Measurements from ENCODE around the gene PLBD2. TPM values are rescaled to one million over a fixed set of nuclear protein-coding genes. Genes with fewer than 3 reads are reported as not detected.
A peak's percentile ranks its signal among the peaks of the same experiment; 100 is the strongest.

Gene PLBD2, protein sequence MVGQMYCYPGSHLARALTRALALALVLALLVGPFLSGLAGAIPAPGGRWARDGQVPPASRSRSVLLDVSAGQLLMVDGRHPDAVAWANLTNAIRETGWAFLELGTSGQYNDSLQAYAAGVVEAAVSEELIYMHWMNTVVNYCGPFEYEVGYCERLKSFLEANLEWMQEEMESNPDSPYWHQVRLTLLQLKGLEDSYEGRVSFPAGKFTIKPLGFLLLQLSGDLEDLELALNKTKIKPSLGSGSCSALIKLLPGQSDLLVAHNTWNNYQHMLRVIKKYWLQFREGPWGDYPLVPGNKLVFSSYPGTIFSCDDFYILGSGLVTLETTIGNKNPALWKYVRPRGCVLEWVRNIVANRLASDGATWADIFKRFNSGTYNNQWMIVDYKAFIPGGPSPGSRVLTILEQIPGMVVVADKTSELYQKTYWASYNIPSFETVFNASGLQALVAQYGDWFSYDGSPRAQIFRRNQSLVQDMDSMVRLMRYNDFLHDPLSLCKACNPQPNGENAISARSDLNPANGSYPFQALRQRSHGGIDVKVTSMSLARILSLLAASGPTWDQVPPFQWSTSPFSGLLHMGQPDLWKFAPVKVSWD
- 28.2 and 35.5 TPM in 2 replicates for total RNA-seq
- 11.7 and 11.9 TPM in 2 replicates for polyA plus RNA-seq
- polyA plus RNA-seq (2012) = 48.5 and 61.6 TPM in 2 replicates
- polyA minus RNA-seq (ENCODE audit: low replicate concordance) = 72.0 and 104 TPM in 2 replicates

DNA sequence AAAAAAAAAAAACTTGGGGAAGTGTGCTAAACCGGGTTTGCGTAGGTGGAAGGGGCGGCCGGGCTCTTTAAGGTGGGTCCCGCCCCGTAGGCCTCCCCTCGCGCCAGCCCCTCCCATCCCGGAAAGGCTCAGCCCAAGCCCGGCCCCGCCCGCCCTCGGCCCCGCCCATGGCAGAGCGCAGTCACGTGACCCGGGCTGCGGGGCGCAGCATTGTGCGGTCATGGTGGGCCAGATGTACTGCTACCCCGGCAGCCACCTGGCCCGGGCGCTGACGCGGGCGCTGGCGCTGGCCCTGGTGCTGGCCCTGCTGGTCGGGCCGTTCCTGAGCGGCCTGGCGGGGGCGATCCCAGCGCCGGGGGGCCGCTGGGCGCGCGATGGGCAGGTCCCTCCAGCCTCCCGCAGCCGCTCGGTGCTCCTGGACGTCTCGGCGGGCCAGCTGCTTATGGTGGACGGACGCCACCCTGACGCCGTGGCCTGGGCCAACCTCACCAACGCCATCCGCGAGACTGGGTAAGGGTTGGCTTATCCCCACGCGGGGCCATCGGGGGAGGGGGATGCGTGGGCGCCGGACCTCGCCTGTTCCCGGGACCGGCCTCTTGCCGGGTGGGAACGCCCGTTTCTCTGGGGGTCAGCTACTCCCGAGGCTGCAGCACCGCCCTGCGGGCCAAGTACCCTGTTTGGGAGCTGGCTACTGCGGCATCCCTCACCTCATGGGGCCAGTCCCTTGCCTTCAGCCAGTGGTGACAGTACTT lies at the start of gene PLBD2:
TSS of gene PLBD2 (plus strand) at position 207 of the 752 bp plus-strand sequence. CDS start at position 221, 14 bp downstream.
- TF ChIP-seq EZH2 (IDR thresholded peaks at IDR 0.05; ENCODE audit: low read length, missing control alignments) = no peak
- TF ChIP-seq, protein P1, sequence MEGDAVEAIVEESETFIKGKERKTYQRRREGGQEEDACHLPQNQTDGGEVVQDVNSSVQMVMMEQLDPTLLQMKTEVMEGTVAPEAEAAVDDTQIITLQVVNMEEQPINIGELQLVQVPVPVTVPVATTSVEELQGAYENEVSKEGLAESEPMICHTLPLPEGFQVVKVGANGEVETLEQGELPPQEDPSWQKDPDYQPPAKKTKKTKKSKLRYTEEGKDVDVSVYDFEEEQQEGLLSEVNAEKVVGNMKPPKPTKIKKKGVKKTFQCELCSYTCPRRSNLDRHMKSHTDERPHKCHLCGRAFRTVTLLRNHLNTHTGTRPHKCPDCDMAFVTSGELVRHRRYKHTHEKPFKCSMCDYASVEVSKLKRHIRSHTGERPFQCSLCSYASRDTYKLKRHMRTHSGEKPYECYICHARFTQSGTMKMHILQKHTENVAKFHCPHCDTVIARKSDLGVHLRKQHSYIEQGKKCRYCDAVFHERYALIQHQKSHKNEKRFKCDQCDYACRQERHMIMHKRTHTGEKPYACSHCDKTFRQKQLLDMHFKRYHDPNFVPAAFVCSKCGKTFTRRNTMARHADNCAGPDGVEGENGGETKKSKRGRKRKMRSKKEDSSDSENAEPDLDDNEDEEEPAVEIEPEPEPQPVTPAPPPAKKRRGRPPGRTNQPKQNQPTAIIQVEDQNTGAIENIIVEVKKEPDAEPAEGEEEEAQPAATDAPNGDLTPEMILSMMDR (conservative IDR thresholded peaks at IDR 0.05 in 1 of 2, IDR thresholded peaks at IDR 0.05 in 1 of 2; ENCODE audit: low read depth in 1 of 2, low read length in 2 of 2) = no peak
- Histone ChIP-seq H3K27ac (ENCODE audit: insufficient read depth, low read length) (peak within 1 kb of the TSS; percentile 57), H3K9me3 (ENCODE audit: control insufficient read depth, insufficient read depth, low read depth, low read length) (no peaks in the 10 kb centered on the region), H4K20me1 (ENCODE audit: control insufficient read depth, extremely low read depth, insufficient read depth, low read length) (no peaks in the 10 kb centered on the region), H3K79me2 (ENCODE audit: control insufficient read depth, insufficient read depth, low read length) (peaks cover 10% of the 10 kb centered on the region), H3K4me3 (replicated peaks in 1 of 4; ENCODE audit: control extremely low read depth in 1 of 4, insufficient read depth in 1 of 4, low read depth in 3 of 4, low read length in 4 of 4) (peak within 1 kb of the TSS; percentile 72 to 93 (median 85)), H3K4me2 (ENCODE audit: extremely low read depth, insufficient read depth, low read length) (peak within 1 kb of the TSS; percentile 94), H3K36me3 (ENCODE audit: control insufficient read depth, insufficient read depth, low read length) (peaks cover 2% of the 10 kb centered on the region), H3K4me1 (ENCODE audit: control insufficient read depth, extremely low read depth, insufficient read depth, low read length) (peaks cover 4% of the 10 kb centered on the region), H3K9ac (ENCODE audit: insufficient read depth, low read length) (peak within 1 kb of the TSS; percentile 77), H3K27me3 (ENCODE audit: control insufficient read depth, insufficient read depth, low read length) (no peaks in the 10 kb centered on the region), H2AFZ (ENCODE audit: low read length) (peak within 1 kb of the TSS; percentile 71)
- peak; percentile 90 for DNase-seq (ENCODE audit: low read depth in 2 of 2)

DNA sequence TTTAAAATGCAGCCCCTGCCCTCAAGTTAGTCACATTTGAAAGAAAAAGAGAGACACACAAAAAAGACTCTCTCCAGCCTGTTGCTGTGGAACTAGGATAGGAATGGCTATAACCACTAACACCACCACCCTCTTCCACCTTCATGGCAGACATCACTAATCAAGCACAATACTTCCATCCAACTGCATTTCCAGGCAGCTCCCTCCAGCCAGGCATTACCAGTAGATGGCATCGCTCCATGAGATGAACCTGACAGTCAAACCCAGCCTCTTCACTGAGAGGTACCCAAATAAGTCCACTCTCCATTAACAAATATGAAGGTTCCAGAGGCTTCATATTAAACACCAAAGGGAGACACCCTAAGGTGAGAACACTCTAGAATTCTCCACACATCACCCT lies 47.9 kb upstream of the PLBD2 start:
- H3K4me3 ChIP-seq (replicated peaks in 1 of 4; ENCODE audit: control extremely low read depth in 1 of 4, insufficient read depth in 1 of 4, low read depth in 3 of 4, low read length in 4 of 4) = no peak overlapping the region
- no peak for DNase-seq (ENCODE audit: low read depth in 2 of 2)
- H3K27me3 ChIP-seq (ENCODE audit: control insufficient read depth, insufficient read depth, low read length) = no peaks in the 10 kb centered on the region
- H3K9me3 ChIP-seq (ENCODE audit: control insufficient read depth, insufficient read depth, low read depth, low read length) = no peaks in the 10 kb centered on the region
- no peaks in the 10 kb centered on the region for H3K4me1 ChIP-seq (ENCODE audit: control insufficient read depth, extremely low read depth, insufficient read depth, low read length)
- H3K27ac ChIP-seq (ENCODE audit: insufficient read depth, low read length) = no peak overlapping the region
- no peak overlapping the region for H3K9ac ChIP-seq (ENCODE audit: insufficient read depth, low read length)
- H4K20me1 ChIP-seq (ENCODE audit: control insufficient read depth, extremely low read depth, insufficient read depth, low read length) = no peaks in the 10 kb centered on the region
- H3K36me3 ChIP-seq (ENCODE audit: control insufficient read depth, insufficient read depth, low read length) = peaks cover 4% of the 10 kb centered on the region
- TF ChIP-seq, protein P1 (conservative IDR thresholded peaks at IDR 0.05 in 1 of 2, IDR thresholded peaks at IDR 0.05 in 1 of 2; ENCODE audit: low read depth in 1 of 2, low read length in 2 of 2) = peak in 1 of 2 donors; percentile 5
- TF ChIP-seq EZH2 (IDR thresholded peaks at IDR 0.05; ENCODE audit: low read length, missing control alignments) = no peak
- H3K79me2 ChIP-seq (ENCODE audit: control insufficient read depth, insufficient read depth, low read length) = no peaks in the 10 kb centered on the region
- H2AFZ ChIP-seq (ENCODE audit: low read length) = no peak overlapping the region
- H3K4me2 ChIP-seq (ENCODE audit: extremely low read depth, insufficient read depth, low read length) = no peak overlapping the region

DNA sequence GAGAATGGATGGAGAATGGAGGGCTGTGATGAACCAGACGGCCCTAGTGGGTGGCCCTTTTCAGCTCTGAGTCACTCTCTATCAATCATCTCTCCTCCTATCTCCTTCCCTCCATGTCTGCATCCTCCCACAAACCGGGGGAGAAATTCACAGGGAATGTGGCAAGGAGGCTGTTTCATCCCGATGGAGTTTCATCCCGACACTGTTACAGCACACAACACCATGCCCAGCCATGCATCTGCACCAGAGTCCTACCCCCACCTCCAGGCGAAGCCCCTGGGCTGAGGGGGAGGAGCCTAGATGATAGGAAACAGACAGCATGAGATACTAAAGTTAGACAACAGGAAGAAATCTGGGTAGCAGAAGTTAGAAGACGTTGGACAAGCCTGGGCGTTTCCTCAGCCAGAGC lies 44.3 kb upstream of the PLBD2 start:
- peaks cover 3% of the 10 kb centered on the region for H3K36me3 ChIP-seq (ENCODE audit: control insufficient read depth, insufficient read depth, low read length)
- H3K27ac ChIP-seq (ENCODE audit: insufficient read depth, low read length) = no peak overlapping the region
- H3K4me1 ChIP-seq (ENCODE audit: control insufficient read depth, extremely low read depth, insufficient read depth, low read length) = no peaks in the 10 kb centered on the region
- no peaks in the 10 kb centered on the region for H4K20me1 ChIP-seq (ENCODE audit: control insufficient read depth, extremely low read depth, insufficient read depth, low read length)
- no peaks in the 10 kb centered on the region for H3K9me3 ChIP-seq (ENCODE audit: control insufficient read depth, insufficient read depth, low read depth, low read length)
- H3K27me3 ChIP-seq (ENCODE audit: control insufficient read depth, insufficient read depth, low read length) = no peaks in the 10 kb centered on the region
- DNase-seq (ENCODE audit: low read depth in 2 of 2) = peak in 1 of 2 donors; percentile 56
- H3K9ac ChIP-seq (ENCODE audit: insufficient read depth, low read length) = no peak overlapping the region
- TF ChIP-seq, protein P1 (conservative IDR thresholded peaks at IDR 0.05 in 1 of 2, IDR thresholded peaks at IDR 0.05 in 1 of 2; ENCODE audit: low read depth in 1 of 2, low read length in 2 of 2) = no peak
- no peak for TF ChIP-seq EZH2 (IDR thresholded peaks at IDR 0.05; ENCODE audit: low read length, missing control alignments)
- no peak overlapping the region for H3K4me2 ChIP-seq (ENCODE audit: extremely low read depth, insufficient read depth, low read length)
- no peak overlapping the region for H3K4me3 ChIP-seq (replicated peaks in 1 of 4; ENCODE audit: control extremely low read depth in 1 of 4, insufficient read depth in 1 of 4, low read depth in 3 of 4, low read length in 4 of 4)
- H3K79me2 ChIP-seq (ENCODE audit: control insufficient read depth, insufficient read depth, low read length) = no peaks in the 10 kb centered on the region
- no peak overlapping the region for H2AFZ ChIP-seq (ENCODE audit: low read length)
